ENCODE measurements around the gene TLR8. TPM values are rescaled to one million over a fixed set of nuclear protein-coding genes. Genes with fewer than 3 reads are reported as not detected.

TLR8 gene
- total RNA-seq, 6 experiments from 2014 or later: 0.37 to 2.2 (median 1.4) TPM

DNA sequence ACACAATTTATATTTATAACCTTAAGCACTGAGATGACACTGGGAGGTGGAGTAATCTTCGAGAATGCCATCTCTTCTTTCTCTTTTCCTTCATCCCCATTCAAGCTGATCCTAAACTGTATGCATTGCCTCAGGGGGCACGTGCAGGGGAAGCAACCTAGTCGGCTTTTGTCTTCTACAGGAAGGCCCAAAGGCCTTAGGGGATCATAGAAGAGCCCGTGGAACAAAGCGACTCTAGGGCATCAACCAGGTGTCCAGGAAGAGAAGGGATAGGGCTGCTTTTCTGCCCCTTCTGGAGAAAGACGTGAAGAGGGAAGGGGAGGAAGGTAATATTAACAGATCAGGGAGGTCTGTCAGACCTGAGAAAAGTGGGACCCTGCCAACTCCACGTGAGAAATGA is 6.9 kb upstream of the TLR8 start:
- Histone ChIP-seq H3K9me3 (no peaks in the 10 kb centered on the region), H3K36me3 (no peaks in the 10 kb centered on the region), H3K27ac (no peak overlapping the region), H3K4me3 (no peak overlapping the region), H3K27me3 (no peaks in the 10 kb centered on the region), H3K4me1 (no peaks in the 10 kb centered on the region)
- 30% methylated on average over 7 of the region's 7 CpGs for WGBS (ENCODE audit: insufficient coverage, low coverage, low lambda C conversion rate, missing lambda C conversion rate)
- DNase-seq: no peak
- intact Hi-C loops (cut with DNase I): loop anchor here (10.0 kb wide), 1 partner anchor 85 kb away; no protein-coding TSS in a partner anchor
- TF ChIP-seq, protein P1, sequence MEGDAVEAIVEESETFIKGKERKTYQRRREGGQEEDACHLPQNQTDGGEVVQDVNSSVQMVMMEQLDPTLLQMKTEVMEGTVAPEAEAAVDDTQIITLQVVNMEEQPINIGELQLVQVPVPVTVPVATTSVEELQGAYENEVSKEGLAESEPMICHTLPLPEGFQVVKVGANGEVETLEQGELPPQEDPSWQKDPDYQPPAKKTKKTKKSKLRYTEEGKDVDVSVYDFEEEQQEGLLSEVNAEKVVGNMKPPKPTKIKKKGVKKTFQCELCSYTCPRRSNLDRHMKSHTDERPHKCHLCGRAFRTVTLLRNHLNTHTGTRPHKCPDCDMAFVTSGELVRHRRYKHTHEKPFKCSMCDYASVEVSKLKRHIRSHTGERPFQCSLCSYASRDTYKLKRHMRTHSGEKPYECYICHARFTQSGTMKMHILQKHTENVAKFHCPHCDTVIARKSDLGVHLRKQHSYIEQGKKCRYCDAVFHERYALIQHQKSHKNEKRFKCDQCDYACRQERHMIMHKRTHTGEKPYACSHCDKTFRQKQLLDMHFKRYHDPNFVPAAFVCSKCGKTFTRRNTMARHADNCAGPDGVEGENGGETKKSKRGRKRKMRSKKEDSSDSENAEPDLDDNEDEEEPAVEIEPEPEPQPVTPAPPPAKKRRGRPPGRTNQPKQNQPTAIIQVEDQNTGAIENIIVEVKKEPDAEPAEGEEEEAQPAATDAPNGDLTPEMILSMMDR (IDR thresholded peaks at IDR 0.05): no peak
- TF ChIP-seq POLR2A (IDR thresholded peaks at IDR 0.05): no peak
- no peak for ATAC-seq

DNA sequence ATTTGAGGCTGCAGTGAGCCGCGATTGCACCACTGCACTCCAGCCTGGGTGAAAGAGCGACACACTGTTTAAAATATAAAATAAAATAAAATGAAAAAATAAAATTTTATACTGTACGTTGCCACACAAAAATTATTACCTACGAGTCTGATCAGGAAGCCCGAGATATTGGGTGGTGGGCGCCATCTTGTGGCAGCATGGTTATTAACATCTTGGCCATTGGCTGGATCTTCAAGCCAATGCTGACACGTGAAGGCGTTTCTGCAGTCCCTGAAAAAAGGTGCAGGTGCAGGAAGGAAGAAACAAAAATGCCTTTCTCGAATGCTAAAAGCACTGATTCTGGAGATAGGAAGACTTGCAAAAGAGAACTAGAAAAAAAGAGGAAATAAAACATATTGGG is 4.9 kb upstream of the TLR8 start:
- Histone ChIP-seq H3K27me3 (no peaks in the 10 kb centered on the region), H3K36me3 (no peaks in the 10 kb centered on the region), H3K27ac (no peak overlapping the region), H3K9me3 (no peaks in the 10 kb centered on the region), H3K4me1 (no peaks in the 10 kb centered on the region), H3K4me3 (no peak overlapping the region)
- no peak for TF ChIP-seq POLR2A (IDR thresholded peaks at IDR 0.05)
- TF ChIP-seq, protein P1 (IDR thresholded peaks at IDR 0.05): peak; percentile 51 to 80 (median 77)
- intact Hi-C loops (cut with DNase I): no loop called here
- 8% methylated on average over 10 of the region's 10 CpGs for WGBS (ENCODE audit: insufficient coverage, low coverage, low lambda C conversion rate, missing lambda C conversion rate)
- peak in 2 of 3 donors; percentile 47 to 62 for DNase-seq
- ATAC-seq: peak; percentile 72 to 82 (median 76)

DNA sequence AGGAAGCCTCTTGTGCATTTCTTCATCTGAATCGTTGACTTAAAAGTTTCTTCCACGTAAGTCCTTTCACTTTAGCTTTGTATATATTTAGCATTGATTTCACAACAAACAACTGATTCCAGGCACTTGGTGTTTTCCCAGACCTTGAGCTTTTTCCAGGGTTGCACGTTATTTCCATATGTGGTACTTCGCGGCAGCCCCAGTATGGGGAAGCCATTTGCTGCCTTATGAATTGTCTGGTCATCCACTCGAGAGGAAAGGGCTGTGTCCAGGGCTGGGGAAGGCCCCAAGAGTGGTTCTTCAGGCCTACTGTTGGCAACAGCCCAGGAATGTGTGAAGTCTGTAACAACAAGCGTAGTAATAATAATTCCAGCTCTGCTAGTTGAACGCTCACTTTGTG is 2.8 kb upstream of the TLR8 start:
- no peaks in the 10 kb centered on the region for H3K4me1 ChIP-seq
- no peak for ATAC-seq
- H3K36me3 ChIP-seq: no peaks in the 10 kb centered on the region
- WGBS (ENCODE audit: insufficient coverage, low coverage, low lambda C conversion rate, missing lambda C conversion rate): 69% methylated on average over 8 of the region's 8 CpGs
- no peak overlapping the region for H3K27ac ChIP-seq
- DNase-seq: no peak
- intact Hi-C loops (cut with DNase I): no loop called here
- TF ChIP-seq, protein P1 (IDR thresholded peaks at IDR 0.05): no peak
- no peak for TF ChIP-seq POLR2A (IDR thresholded peaks at IDR 0.05)
- H3K4me3 ChIP-seq: no peak overlapping the region
- H3K27me3 ChIP-seq: no peaks in the 10 kb centered on the region
- no peaks in the 10 kb centered on the region for H3K9me3 ChIP-seq

DNA sequence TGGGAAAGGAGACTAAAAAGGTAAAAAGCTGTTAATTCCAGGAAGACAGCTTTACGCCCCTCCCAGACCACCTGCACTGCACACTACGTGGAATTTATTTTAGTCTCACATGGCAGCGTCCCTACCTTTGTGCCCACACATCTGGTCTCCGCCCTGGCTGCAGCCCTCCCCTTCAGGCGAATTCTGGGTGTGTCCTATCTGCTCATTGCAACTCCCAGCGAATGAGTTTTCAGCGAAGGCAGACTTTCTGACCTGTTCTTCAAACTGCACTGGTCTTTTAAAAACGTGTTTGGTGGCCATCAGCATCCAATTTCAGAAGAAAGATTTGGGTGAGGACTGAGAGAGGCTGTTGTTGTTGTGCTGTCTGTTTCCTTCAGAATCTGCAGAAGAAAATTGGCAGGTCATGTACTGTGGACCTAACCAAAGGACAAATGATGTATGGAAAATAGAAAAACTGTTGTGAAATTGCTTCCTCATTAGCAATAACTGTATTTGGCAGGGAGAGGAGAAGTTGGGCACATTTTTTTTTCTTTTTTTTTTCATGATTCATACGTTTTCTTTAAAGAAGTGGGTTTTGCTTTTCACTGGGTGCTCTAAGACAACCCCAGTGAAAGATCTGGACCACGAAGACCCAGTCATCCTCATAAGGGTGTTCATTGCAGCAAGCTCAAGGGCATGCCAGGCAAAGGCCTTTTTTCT is 4.2 kb downstream of the TLR8 start:
- WGBS (ENCODE audit: insufficient coverage, low coverage, low lambda C conversion rate, missing lambda C conversion rate): 30% methylated on average over 10 of the region's 10 CpGs
- H3K4me3 ChIP-seq: no peak overlapping the region
- TF ChIP-seq POLR2A (IDR thresholded peaks at IDR 0.05): no peak
- ATAC-seq (no peak), DNase-seq (no peak)
- no peaks in the 10 kb centered on the region for H3K4me1 ChIP-seq
- H3K27me3 ChIP-seq: no peaks in the 10 kb centered on the region
- intact Hi-C loops (cut with DNase I): no loop called here
- no peak overlapping the region for H3K27ac ChIP-seq
- H3K9me3 ChIP-seq: no peaks in the 10 kb centered on the region
- no peaks in the 10 kb centered on the region for H3K36me3 ChIP-seq

DNA sequence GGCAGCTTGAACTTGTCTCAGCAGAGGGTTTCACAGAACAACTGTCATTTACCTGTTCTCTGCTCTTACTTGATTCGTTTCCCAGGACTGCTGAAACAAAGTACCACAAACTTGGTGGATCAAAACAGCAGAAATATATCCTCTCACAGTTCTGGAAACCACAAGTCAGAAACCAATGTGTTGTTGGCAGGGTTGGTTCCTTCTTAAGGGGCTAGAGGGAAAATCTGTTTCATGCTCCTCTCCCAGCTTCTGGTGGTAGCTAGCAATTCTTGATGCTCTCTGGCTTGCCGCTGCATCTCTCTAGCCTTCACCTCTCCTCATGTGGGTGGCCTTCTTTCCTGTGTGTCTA is 4.7 kb downstream of the TLR8 start:
- Histone ChIP-seq H3K27ac (no peak overlapping the region), H3K36me3 (no peaks in the 10 kb centered on the region), H3K27me3 (no peaks in the 10 kb centered on the region), H3K4me3 (no peak overlapping the region), H3K4me1 (no peaks in the 10 kb centered on the region), H3K9me3 (no peaks in the 10 kb centered on the region)
- 40% methylated on average over 2 of the region's 2 CpGs for WGBS (ENCODE audit: insufficient coverage, low coverage, low lambda C conversion rate, missing lambda C conversion rate)
- TF ChIP-seq, protein P1 (IDR thresholded peaks at IDR 0.05): no peak
- TF ChIP-seq POLR2A (IDR thresholded peaks at IDR 0.05): no peak
- intact Hi-C loops (cut with DNase I): no loop called here
- ATAC-seq (no peak), DNase-seq (no peak)
